Stimulated activated CD8-positive, alpha-beta memory T cell treated with anti-CD3 and anti-CD28 coated beads, Interleukin-12 subunit alpha, Interleukin-12 subunit beta, amount 100 ng/mL, for 24 hours (primary cell): ENCODE results near the gene TMPRSS2.

Experiments
- DNase-seq: peaks from one replicate; pipeline ENCODE4 v3.0.0-alpha.2; 2020; ENCODE audit errors: extremely low read depth

TMPRSS2 gene

DNA sequence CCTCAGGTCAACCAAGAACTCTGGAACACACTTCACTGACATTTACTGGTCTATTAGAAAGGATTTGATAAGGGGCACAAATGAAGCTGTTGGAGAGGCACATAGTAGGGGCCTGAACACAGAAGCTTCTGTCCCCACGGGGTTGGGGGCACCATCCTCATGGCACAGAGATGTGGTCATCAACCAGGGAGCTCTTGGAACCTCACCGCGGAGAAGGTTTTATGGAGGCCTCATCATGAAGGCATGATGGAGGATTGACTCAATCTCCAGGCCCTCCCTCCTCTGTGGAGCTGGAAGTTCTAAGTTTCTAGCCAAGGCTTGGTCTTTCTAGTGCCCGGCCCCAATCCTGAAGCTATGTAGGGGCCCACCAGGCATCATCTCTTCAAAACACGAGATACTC lies 58.3 kb downstream of the TMPRSS2 start:
- DNase-seq, result no peak

DNA sequence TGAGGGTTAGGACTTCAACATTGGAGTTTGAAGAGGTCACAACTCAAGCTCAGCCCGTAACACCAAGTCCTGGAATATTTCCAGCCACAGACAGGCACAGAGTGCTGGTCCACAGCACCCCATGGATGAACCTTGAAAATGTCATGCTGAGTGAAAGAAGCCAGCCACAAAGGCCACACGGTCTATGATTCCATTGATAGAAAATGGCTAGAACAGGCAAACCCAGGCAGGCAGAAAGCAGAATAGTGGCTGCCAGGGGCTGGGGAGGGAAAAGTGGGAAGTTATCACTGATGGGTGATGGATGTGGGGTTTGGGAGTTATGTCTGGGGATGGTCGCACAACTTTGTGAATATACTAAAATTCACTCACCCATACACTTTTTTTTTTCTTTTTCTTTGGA lies 60.6 kb downstream of the TMPRSS2 start:
- no peak for DNase-seq

DNA sequence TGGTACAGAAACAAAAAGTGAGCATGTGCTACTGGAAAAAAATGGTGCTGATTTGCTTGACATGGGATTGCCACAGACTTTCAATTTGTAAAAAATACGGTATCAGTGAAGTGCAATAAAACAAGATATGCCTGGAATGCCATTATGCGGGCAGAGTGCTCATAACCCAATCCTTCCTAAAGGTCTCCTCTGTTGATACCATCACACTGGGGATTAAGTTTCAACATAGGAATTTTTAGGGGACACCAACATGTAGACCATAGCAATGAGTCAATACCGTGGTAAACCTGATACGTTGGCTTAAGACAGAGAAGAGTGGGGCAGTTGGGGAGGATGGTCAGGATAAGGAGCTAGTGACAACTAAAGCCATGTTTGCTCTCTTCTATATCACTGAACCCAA lies 61.4 kb downstream of the TMPRSS2 start:
- DNase-seq, result no peak

DNA sequence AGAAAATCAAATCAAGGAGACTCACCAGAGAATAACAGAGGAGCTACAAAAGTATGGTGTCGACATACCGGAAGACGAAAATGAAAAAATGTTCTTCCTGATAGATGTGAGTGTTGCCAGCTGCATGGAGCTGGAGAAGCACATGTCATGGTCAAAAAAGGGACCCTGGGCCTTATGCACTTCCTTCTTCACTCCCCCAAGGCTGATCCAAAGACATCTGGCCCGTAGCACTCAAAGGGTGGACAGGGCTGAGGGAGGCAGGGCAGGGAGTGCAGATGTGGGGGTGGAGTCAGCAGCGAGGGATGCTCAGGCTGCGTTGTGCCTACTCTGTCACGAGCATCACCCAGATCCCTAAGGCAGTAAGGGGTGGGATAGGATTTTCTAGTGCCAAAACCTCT lies 62.5 kb downstream of the TMPRSS2 start:
- no peak for DNase-seq

DNA sequence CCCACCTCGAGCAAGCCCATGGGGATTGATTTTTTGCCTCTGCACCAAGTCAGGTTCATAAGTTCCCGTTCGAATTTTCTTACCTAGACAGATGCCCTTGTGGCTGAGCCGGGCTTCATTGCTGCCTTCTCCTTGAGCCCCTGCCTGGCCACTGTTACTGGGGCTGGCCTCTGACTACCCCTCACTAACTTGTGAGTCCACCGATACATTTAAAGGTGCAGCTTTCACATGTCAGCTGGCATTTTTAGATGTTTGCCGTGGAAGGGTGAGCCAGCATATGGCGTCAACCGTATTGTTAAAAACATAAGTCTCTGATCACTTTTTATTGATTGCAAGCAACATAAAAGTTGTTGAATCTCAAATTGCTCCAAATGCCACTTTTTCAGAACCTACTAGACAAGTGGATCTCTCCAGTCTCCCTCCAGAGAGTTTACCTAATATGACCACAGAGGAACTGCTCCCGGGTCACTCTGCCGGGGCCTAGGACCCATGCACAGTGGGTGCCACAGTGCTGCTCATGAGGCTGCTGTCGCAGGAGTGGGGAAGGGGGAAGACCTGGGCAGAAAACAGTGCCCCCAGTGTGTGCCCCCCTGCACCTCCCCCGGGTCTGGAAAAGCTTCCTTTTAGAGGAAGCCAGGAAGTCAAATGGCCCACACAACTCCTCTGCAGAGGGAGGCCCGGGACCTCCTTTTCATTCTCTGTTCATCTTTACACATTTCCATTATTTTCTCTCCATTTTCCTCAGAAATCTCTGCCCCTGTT lies 63.1 kb downstream of the TMPRSS2 start:
- DNase-seq, result no peak

DNA sequence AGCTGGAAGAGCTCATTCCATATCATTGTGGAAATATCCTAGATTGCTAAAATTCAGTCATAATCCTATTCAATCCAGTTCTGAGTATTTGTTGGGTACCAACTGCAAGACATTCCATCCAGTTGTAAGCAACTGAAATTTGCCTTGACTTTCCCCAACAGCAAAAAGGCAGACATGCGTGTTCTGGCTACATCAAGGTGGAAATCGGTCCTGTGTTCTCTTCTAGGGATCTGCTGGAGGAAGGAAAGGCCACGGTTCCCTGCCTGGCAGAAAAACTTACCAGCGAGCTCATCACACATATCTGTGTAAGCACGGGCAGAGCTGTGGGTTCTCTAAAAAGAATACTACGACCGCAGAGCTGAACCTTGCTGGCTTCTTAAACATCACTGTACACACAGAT lies 64.4 kb downstream of the TMPRSS2 start:
- no peak for DNase-seq

DNA sequence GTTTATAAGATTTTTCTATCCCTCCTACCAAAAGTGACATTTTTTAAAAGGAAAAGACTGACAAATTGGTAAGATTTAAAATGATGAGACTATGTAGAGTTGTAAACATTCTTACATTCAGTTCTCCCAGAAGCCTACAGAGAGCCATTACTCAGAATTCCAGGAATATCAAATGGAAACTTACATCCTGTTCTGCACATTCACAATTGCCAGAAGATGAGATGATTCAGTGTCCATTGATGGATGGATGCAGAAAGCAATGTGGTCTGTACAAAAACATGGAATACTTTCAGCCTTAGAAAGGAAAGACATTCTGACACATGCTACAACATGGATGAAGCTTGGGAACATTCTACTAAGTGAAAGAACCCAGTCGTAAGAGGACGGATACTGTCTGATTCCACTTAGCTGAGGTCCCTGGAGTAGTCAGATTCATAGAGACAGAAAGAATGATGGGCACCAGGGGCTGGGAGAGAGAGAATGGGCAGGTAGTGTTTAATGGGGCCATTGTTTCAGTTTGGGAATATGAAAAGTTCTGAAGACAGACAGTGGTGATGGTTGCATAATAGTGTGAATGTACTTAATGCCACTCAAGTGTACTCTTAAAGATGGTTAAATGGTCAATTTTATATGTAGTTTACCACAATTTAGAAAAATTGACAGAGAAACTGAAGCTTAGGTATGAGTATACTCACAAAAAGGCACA lies 65.3 kb downstream of the TMPRSS2 start:
- DNase-seq, result no peak

DNA sequence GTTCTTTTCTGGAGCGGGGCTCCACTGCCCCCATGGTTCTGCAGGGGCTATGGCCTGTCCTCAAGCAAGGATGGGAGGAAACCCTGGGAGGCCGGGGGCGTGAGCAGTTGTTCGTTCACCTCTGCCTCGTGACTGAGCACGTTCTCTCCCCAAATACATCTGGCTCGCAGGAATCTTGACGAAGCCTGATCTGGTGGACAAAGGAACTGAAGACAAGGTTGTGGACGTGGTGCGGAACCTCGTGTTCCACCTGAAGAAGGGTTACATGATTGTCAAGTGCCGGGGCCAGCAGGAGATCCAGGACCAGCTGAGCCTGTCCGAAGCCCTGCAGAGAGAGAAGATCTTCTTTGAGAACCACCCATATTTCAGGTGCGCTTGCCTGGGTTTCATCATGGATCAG lies 66.4 kb downstream of the TMPRSS2 start:
- no peak for DNase-seq

DNA sequence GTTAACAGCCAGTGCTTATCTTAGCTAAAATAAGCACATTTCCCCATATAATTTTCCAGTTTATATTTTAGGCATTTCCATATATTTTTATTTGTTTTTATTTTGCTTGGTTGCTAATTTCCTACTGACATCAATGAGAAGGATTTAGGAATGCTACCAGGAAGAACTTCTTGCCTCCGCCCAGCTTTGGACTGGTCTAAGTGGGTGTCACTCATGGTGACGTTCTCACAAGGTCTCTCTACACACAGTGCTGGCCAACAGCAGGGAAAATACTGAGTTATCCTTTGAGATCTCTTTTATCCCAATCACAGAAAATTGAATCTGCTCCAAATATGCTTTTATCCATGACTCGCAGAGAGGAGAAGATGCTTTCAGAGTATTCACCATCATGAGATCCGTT lies 68.7 kb downstream of the TMPRSS2 start:
- DNase-seq, result no peak

DNA sequence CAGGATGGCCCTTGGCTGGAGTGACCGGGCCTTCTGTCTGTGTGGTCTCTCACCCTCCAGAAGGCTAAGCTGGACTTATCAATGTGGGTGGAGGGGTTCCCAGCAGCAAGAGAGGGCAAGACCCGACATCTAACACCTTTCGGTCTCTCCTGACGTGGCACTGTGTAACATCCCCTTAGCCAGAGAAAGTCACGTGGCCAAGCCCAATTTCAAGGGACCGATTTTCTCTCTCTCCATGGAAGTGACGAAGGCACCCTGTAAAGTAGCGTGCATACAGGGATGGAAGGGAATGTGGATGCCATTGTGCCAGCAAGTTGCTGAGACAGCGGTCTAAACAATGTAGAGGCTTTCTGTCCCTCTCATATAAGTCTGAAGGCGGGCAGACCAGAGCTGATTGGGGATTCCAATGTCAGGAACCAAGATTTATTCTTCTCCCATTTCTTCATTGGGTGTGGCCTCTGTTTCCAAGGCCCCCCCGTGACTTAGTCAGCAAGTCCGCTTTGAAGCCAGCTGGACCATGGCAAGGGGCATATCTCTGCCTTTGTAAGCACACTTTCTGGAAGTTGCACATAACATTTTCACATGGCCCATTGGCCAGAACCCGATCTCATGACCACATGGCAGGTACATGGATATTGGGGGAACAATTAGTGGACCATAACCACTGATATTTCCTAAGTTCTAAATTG lies 69.4 kb downstream of the TMPRSS2 start:
- DNase-seq, result no peak

DNA sequence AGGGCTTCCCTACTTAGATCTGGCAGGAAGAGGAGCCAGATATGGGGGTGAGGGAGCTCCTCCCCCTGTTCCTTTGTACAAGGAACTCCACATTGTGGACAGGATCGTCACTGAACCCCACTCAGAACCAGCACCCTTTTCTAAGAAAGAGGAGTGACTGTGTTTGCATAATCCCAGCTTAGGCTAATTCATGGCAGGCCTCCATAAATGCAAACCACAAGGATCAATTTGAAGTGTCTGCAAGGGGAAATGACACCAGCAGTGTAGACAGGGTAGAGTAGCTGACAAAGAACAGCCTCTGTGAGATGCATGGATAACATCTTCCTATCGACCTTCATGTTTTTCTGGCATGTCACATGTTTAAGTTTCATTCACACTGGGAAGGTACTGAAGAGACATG lies 70.2 kb downstream of the TMPRSS2 start:
- no peak for DNase-seq

DNA sequence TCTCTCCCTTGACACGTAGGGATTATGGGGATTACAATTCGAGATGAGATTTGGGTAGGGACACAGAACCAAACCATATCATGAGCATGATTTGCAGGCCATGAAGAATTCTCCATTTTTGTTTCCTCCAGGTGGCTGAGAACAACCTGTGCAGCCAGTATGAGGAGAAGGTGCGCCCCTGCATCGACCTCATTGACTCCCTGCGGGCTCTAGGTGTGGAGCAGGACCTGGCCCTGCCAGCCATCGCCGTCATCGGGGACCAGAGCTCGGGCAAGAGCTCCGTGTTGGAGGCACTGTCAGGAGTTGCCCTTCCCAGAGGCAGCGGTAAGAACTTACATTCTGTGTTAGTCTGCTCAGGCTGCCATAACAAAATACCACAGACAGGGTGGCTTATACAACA lies 72.3 kb downstream of the TMPRSS2 start:
- no peak for DNase-seq

DNA sequence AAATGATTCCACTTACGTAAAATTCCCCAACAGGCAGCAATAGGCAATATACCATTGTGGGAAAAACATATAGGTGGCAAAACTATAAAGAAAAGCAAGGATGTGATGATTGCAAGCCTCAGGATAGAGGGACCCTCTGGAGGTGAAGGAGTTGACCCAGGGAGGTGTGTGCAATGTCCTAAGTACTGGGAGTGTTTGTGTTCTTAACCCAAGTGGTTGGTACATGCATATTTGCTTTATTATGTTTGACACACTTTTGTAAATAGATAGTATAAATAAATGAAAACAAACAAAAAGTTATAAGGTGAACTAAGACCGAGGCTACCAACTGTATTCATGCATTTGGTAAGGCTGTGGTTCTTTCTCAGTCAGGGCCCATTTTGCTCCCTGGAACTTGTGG lies 74.4 kb downstream of the TMPRSS2 start:
- no peak for DNase-seq

DNA sequence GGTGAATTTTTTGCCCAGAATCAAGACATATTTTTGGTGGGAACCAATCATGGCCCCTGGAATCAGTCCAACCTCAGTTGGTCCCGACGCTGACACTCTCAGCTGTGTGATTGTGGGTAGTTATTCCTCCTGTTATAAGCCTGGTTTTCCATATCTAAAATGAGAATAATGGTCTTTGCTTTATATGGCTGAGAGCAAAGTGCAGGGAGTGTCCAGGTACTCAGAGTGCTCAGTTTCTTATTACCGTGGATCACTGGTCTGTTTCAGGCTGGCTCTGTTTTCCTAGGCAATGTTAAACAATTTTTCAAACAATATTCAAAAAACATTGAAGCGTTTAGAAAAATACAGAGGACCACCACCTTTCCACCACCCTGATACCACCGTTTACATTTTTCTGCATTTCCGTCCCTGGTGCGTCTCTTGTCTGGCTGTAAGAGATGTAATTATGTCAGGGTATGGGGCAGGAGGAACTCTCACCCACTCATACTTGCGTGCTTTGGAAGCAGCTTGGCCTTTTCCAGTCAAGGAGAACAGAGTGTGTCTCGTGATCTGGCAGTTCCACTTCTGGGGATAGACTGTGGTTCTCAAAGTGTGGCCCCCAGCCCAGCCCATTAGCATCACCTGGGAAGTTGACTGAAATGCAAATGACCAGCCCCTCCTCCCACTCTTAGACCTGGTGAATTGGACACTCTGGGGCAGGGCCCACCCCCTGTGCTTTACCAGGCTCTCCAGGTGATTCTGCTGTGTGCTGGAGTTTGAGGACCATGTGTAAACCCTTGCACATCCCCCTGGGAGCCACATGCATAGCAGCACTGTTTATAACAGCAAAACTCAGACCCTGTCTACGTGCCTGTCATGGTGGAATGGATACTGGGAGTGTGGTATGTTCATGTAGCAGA lies 75.1 kb downstream of the TMPRSS2 start:
- no peak for DNase-seq

DNA sequence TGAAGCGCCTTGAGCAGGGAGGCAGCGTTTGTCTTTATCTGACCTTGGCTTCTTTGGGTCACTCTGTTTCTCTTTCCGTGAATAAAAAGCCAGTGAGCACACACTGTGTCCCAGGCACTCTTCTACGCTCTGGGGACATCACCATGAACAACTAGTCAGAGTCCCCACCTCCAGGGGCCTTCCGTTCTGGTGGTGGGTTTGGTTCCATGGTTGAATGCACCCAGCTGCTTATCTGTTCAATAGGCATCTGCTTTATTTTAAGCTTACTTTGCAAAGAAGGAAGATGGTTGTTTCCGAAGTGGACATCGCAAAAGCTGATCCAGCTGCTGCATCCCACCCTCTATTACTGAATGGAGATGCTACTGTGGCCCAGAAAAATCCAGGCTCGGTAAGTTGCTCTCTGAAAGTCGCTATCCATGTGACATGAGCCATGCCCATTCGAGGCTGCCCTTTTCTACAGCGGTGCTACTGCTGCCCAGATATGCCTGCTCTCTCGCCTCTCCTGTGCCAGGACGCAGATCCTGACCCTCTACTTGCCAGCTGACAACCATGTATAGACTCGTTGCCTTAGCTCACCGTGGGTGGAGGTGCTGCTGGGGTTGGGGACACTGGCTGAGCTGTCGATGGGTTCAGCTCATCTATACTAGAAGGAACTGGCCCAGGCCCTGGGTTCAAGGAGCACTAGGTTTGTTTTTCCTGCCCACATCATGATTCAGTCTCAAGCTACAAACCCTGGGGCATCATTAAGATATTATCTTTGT lies 76.0 kb downstream of the TMPRSS2 start:
- DNase-seq, result no peak

DNA sequence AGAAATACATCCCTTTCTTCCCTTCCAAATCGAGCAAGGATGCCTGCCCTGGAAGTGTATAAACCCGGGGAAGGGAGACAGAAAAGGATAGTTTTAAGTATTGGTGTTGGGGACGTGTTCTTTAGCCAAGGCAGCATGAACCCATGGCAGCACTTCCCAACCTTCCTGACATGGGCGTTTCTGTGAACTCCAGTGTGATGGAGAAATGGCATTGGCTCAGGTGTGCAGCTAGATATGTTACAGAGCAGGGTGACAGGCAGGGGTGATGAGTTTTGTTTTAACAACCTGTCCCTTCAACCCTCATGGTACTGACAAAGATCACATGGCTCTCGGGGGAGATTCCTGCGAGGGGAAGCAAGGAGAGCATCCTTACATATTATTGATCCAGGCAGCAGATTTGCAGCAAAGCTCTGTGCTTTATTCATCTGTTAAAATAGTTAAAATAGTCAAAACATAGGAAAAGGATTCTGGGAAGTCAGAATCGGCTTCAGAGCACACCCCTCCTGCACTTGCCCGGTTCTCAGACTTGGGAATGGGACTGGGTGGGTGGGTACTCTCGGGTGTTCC lies 78.0 kb downstream of the TMPRSS2 start:
- DNase-seq, result no peak

DNA sequence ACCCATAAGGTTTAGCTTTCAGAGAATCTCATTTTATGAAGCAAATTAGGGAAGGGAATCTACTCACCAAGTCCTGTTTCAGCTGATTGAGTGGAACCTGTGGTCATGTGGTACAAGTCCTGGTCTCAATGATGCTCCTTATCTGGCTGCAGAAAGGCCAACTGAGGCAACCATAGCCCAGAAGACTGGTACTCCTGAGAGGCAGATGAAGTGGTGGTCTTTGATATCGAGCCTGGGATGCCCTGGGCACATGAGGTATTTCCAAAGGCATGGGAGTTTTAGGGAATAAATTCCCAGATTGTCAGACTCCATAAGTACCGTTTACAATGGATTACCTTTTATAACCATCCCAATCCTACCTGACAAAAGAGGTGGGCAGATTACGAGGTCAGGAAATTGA lies 78.7 kb downstream of the TMPRSS2 start:
- DNase-seq, result no peak

DNA sequence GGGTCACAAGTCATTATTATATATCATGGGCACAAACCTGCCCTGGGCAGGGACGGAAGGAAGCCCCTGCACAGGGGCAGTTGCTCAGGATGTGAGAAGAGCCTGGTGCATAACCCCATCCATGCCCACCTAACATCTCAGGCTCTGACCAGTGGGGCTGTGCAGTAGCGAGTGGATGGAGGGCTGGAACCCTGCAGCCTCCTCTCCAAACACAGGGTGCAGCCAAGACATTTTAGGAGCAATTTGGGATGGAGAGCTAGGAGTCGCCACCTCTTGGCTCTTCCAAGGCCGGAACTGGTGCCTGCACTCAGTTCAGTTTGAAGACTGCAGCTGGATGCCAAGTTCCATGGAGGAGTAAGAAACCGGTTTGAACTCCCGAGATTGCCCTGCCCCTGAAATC lies 79.1 kb downstream of the TMPRSS2 start:
- DNase-seq, result no peak

DNA sequence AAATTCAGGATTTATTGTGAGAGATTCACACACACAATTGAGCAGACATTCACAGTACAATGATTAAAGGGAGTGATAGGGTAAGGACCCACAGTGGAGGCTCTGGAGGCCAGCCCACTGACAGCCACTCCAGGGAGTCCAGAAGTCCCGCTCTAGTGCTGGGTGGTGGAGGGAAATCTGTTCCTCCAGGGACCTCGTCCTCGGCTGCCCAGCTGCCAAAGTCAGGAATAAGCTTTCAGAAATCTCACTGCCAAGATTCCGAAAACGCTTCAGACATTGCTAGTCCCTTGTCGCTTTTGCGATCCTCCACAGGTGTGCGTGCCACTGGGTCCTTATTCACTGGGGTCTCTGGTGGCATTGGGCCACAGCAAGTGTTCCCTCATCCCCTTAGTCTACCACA lies 79.6 kb downstream of the TMPRSS2 start:
- no peak for DNase-seq

DNA sequence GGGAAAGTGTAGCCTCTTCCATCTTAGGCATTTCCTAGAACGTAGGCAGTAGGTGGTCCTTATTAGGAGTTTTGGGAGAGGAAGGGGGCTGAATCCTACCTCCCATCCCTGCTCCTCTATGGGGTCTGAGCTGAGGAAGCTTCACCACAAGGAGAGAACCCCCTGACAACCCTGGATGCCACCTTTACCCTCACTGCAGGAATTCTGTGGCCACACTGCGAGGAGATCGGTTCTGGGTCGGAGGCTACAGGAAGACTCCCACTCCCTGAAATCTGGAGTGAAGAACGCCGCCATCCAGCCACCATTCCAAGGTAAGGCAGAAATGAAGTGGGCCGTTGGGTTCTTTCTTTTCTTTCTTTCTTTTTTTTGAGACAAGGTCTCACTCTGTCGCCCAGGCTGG lies 80.4 kb downstream of the TMPRSS2 start:
- no peak for DNase-seq
